ENCODE results near the gene IL9.
"Not testable (repeated sequence)": the region's sequence is repeated elsewhere in the genome, so short reads cannot be mapped to it uniquely, and the experiment has no call there.

The IL9 gene

GRCh38 chr5:135867599-135867998 is 28.0 kb downstream of the IL9 start:
- no peak for DNase-seq (ENCODE audit: low read depth)

GRCh38 chr5:135866016-135866415 is 29.6 kb downstream of the IL9 start:
- no peak for DNase-seq (ENCODE audit: low read depth)

- DNase-seq (ENCODE audit: low read depth): no peak
These were observed 30.9 kb downstream of the IL9 start for GRCh38 chr5:135864503-135865435.

- DNase-seq (ENCODE audit: low read depth): no peak
These were observed 32.9 kb downstream of the IL9 start for GRCh38 chr5:135862744-135863143.

GRCh38 chr5:135862086-135862485 is 33.6 kb downstream of the IL9 start:
- no peak for DNase-seq (ENCODE audit: low read depth)

- DNase-seq (ENCODE audit: low read depth): no peak
These were observed 34.0 kb downstream of the IL9 start for GRCh38 chr5:135861641-135862040.

GRCh38 chr5:135859641-135860040 is 36.0 kb downstream of the IL9 start:
- no peak for DNase-seq (ENCODE audit: low read depth)

- DNase-seq (ENCODE audit: low read depth): not testable (repeated sequence)
These were observed 36.5 kb downstream of the IL9 start for GRCh38 chr5:135859186-135859585.

- no peak for DNase-seq (ENCODE audit: low read depth)
These were observed 37.9 kb downstream of the IL9 start for GRCh38 chr5:135857630-135858311.

GRCh38 chr5:135851915-135852845 is 43.5 kb downstream of the IL9 start:
- DNase-seq (ENCODE audit: low read depth): no peak

GRCh38 chr5:135851186-135851914 is 44.3 kb downstream of the IL9 start:
- DNase-seq (ENCODE audit: low read depth): no peak

- DNase-seq (ENCODE audit: low read depth): no peak
These were observed 45.0 kb downstream of the IL9 start for GRCh38 chr5:135850671-135851070.

GRCh38 chr5:135850231-135850630 is 45.4 kb downstream of the IL9 start:
- DNase-seq (ENCODE audit: low read depth): no peak

- DNase-seq (ENCODE audit: low read depth): no peak
These were observed 47.7 kb downstream of the IL9 start for GRCh38 chr5:135847976-135848375.

GRCh38 chr5:135846311-135846710 is 49.3 kb downstream of the IL9 start:
- no peak for DNase-seq (ENCODE audit: low read depth)

GRCh38 chr5:135843571-135844337 is 51.9 kb downstream of the IL9 start:
- no peak for DNase-seq (ENCODE audit: low read depth)

- no peak for DNase-seq (ENCODE audit: low read depth)
These were observed 52.9 kb downstream of the IL9 start for GRCh38 chr5:135842737-135843136.
